C4-2B (cell line): ENCODE results near the gene ZNF568.

Experiments
- CTCF ChIP-seq: fragments of 450-650 bp; conservative IDR thresholded peaks from 2 replicates; pipeline ENCODE4 v1.5.1; 2017; ENCODE audit warnings: mild to moderate bottlenecking
- ZFX ChIP-seq: fragments of 450-650 bp; IDR thresholded peaks from 2 replicates; pipeline ENCODE4 v1.6.1; 2017

DNA sequence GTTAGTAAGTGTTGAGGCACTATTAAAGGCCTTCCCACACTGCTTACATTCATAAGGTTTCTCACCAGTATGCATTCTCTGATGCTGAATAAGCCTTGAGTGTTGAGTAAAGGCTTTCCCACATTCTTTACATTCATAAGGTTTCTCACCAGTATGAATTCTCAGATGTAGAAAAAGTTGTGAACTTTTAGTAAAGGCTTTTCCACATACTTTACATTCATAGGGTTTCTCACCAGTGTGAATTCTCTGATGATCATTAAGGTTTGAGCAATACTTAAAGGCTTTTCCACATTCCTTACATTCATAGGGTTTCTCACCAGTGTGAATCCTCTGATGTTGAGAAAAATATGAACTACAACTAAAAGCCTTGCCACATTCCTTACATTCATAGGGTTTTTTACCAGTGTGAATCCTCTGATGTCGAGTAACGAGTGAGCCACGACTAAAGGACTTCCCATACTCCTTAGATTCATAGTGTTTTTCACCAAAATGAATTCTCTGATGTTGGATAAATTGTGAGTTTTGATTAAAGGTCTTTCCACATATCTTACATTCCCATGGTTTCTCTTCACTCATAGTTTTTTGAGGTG, 24.3 kb upstream of the ZNF568 start:
- TF ChIP-seq CTCF (no peak), ZFX (no peak)
